GM19328 (cell line): Measurements from ENCODE around the gene SEPTIN8.

Source experiments
- ATAC-seq: cut with Tn5 transposase; IDR thresholded peaks from one replicate; pipeline ENCODE4 v1.9.1; 2021; ENCODE audit warnings: mild to moderate bottlenecking, moderate library complexity; ENCODE audit not compliant: unreplicated experiment

Gene SEPTIN8

GRCh38 chr5:132785365-132785764 is 8.3 kb upstream of the SEPTIN8 start:
- no peak for ATAC-seq

GRCh38 chr5:132782101-132782500 is 5.1 kb upstream of the SEPTIN8 start:
- ATAC-seq: no peak

DNA sequence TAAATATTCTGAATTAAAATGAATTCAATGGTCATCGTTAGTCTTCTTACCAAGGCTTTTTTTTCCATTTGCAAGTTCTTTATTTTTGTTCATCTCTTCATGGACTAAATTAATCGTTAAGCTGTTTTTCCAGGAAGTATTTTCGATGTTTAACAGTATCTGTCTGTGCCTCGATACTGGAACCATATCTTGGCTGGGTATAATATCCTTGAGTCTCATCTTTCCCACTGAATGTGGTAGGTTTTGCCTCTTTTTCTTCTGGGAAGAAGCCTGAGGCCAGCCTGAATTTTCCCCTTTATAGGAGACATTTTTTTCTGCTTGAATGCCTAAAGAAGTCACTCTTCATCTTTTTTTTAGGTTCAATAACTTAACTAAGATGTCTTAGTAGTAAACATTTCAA is 4.0 kb upstream of the SEPTIN8 start:
- no peak for ATAC-seq

GRCh38 chr5:132780577-132780976 is 3.5 kb upstream of the SEPTIN8 start:
- ATAC-seq: no peak

DNA sequence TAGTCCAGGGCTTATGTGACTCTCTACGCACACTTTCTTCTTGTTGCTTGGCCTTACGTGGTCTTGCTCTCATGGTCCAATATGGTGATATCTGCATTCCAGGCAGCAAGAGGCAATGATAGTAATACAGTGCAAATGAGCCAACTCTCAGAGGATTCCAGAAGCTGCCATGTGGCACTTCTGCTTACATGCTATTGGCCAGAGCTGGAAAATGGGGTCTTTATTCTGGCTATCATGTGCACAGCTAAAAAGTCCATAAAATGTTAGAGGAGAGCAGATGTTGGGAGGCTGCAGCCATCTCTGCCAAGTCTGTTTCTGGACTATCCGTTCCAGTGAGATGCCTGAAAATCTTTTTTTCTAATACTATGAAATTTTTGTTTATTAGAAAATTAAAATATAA is 2.9 kb upstream of the SEPTIN8 start:
- no peak for ATAC-seq

DNA sequence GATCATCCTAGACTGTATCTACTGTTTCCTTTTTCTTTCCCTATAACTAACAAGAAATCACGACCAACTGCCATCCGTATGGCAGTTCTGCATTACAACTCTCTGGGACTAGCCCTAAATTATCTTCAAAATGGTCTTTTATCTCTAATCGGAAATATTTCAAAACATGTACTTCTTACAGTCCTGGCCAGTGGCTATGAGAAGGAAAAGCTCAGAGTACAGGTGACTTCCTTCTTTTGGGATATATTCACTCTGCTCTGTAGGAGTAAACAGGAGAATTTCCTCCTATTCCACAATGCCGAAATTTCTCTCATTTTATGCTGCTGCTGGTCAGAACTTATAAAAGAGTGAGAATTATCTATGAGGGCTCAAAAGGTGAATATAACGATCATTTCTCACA is 1.8 kb upstream of the SEPTIN8 start:
- ATAC-seq: no peak

DNA sequence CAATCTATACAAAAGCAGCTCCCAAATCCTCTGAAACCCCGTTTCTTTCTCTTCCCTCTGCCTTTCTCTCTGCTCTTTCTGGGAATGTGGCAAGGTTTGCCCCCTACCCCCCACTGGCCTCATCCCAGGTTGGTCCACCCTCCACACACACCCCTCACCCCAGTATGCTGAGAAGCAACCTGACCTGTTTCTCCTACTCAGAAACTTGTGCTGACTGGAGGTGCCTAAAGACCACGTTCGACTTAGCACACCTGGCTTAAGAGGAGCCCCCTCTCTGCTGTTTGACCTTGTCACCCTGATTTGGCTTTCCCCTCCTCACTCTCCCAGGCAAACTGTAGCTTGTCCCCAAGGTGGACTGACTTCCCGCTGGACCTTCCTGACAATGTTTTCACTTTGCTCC is 1.1 kb upstream of the SEPTIN8 start:
- ATAC-seq: no peak

DNA sequence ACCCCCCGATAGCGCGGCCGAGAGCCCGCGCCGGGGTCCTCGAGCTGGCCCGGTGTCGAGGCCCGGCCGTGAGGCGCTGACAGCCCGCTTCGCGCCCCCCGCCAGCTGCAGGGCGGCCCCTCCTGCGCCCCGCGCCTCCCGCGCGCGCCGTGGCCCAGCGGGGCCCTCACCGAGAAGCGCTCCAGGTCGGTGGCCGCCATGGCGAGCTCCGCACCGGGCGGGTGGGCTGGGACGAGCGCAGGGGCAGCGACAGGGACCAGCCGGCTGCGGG is 166 bp downstream of the SEPTIN8 start:
- ATAC-seq: no peak

GRCh38 chr5:132776131-132776937 is 705 bp downstream of the SEPTIN8 start:
- no peak for ATAC-seq

DNA sequence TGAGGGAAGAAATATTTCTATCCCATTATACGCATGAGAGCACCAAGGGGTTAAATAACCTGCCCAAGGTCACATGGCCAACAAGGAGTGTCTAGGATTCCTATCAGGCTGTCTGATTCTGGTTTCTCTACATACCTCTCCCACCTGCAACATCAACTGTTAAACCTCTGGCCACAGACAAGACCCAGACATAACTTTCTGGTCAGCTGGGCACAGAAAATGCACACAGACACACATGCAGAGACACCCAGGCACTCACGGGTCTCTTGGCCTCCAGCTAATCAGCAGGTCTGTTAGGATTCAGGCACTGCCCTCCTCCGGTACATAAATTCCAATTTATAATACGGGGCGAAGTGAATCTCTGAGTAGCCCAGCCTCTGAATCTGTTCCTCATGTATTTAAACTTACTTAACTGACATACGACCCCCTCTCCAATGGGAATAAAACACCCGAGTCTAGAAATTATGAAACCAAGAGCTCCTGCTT is 1.5 kb downstream of the SEPTIN8 start:
- ATAC-seq: no peak

- no peak for ATAC-seq
These were observed 2.1 kb downstream of the SEPTIN8 start for GRCh38 chr5:132774896-132775295.

DNA sequence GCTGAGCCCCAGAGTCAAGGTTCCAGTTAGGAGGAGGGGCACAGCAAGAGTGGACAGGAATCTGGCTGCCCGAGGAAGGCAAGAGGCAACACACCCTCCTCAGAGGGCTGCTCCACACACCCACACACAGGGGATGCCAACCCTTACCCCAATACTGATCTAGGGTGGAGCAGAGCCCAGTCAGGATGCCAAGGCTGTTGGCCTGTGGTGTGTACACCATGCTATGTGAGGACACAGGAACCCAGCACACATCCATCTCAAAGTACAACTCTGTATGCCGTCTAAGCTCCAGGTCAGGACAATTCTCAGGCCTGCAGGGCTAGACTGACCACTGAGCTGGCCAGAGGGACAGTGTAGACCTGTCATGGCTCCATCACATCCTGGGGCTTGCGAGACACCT is 2.6 kb downstream of the SEPTIN8 start:
- ATAC-seq: no peak

DNA sequence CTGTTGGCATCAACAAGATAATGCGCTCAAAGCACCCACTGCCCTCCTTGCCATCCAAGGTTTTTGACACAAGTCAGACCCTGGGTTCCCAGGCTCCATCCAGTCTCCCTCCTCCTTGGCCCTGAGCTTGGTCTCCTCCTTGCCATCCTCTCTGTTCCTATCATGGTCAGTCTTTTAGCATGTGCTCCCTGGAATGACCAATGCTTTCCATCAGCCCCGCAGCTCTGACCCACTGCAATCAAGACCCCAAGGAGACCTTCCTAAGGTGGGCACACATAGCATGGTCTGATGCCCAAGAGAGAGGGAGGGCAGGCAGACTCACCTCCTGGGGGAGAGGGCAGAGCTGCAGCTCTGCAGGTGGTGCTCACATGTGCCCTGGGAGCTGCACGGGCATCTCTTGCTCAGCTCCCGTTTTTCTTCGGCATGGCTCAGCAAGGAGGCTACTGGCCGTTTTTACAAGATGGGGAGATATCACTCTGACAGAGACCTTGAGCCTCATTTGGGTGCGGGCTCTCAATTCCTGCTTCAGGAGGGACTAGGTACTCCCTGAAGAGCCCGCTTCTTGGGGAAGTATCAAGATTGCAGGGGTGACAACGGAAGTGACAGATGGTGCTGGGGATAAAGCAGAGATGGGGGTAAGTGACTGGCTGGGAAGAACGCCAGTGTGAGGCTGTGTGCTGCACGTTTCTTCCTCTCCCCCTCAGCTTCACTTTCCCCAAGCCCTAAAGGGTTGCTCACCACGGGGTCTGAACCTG is 3.3 kb downstream of the SEPTIN8 start:
- no peak for ATAC-seq

DNA sequence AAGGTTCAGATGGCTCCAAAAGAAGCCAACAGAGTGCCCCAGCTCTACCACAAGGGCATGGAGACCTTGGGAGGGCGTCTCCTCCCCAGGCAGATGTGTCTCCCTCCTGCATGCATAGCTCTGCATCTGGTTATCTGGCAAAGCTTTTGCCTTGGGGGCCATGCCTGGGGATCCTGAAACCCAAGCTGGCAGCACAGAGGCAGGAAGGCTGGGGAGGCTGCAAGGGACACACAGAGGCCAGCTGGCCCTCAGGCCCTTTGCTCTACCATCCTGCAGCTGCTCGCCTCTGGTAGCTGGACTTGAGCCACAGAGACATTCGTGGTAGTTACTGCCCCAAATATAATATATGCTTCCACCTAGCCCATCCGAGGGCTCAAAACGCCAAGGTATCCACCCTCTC is 3.9 kb downstream of the SEPTIN8 start:
- ATAC-seq: no peak

DNA sequence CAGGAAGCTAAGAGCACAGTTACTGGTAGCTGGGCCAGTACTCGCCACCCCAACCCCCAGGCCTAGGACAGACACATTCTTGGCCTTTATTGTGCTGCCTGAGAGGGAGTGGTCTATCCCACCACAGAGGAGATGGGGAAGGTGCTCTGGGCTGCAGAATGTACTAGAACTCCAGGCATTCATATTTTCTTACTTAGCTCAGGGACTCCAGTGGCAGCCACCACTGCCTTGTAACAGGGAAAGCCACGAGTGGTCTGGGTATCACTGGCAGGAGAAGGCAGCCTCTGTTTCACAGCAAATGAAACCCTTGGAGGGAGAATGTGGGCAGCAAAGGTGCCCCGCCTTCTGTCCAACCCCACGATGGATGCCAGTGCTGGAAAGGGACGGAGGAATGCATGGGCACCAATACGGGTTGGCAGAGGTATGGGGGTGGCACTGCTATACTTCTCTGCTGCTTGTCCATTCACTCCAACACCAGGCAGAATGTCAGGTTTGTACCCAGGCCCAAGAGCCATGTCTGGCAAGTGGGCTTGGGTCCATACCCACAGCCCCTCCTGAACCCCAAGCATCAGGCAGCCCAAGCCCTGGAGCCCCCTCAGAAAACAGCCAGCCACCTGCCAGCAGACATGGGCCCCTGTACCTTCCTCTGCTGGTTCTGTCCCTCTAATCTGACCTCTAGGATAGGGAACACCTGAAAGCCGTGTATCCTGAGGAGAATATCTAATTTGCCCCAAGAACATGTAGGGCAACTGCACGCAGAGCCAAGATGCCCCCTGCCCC is 4.6 kb downstream of the SEPTIN8 start:
- no peak for ATAC-seq

DNA sequence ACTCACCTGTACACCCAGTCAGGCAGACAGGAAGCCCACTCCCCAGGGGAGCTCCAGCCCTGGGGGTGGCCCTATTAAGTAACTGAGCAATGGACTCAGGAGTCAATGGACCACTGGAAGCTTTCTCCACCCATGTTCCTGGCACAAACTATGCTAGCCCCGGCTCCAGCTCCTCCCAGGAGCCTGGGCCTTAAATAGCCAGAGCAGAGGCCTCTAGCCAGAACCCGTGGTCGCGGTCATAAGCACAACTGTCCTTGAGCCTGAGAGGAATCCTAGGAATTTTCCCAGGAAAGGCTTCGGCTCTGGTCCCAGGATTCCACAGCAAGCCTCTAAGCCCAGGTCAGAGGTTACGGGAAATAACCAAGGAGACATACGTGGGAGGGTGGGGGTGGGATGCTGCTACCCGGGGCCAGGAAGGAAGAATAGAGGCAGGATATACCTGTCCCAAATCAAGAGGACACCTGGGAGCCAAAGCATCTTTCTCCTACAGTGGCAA is 5.5 kb downstream of the SEPTIN8 start:
- ATAC-seq: no peak

DNA sequence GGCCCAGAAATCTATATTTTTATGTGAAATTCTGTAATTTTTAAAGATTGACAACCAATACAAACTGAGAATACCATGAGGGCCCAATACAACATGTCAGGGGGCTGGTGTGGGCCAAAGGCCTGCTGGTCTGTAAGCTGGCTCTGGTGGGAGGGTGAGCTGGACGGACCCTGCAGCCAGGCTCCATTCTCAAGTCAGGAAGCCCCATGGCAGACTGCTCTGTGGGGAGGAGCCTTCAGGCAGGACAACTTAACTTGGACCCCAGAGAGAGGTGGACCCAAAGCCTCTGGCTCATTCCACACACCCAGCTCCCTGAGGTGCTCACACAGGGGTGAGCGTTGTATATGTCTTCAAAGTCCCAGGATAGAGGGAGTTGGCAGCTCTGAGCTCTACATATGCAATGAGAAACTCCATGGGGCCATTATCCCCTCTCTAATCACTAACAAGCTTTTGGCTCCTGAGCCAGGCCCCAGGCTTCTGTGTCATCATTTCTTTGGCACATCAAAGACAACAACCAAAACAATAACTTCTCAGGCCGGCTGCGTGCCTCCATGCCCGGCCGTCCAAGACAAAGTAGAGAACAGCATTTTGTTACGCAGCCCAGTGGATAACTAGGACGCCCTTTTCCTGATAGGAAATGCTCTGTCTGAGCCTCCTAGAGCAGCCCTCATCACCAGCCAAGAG is 6.4 kb downstream of the SEPTIN8 start:
- no peak for ATAC-seq

- no peak for ATAC-seq
These were observed 8.6 kb downstream of the SEPTIN8 start for GRCh38 chr5:132768485-132768868.

DNA sequence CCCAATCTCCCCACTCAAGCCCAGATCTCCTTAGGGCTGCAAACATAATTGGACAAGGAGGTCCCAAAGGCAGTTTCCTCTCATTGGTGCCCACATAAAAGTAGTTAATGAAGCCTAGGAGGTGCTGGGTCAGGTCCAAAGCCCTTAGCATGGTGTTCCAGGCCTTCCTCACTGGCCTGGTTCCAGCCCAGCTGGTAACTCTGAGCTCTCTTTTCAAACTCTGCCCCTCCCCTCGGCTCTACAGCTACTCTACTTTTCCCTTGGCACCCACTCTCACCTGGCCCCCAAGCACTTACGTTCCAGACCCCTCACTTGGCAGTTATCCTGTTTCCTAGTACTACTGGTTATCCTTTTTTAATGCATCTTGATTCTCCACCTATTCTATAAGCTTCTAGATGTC is 9.9 kb downstream of the SEPTIN8 start:
- ATAC-seq: no peak

DNA sequence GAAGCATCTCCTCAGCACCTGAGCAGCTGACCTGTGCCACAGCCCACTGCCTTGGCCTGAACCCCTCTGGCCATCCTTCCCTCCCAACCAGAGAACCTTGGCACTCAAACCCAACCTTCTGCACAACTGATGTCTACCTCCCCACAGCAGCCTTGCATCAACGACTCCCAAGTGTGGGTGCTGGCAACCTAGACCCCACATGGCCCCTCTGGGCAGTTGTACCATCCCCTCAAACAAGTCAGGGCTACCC is 10.3 kb downstream of the SEPTIN8 start:
- no peak for ATAC-seq

GRCh38 chr5:132766020-132766805 is 10.8 kb downstream of the SEPTIN8 start:
- no peak for ATAC-seq
